MV-4-11 (cell line): ENCODE measurements around the gene MRPL41.
"Not testable (repeated sequence)": the region's sequence is repeated elsewhere in the genome, so short reads cannot be mapped to it uniquely, and the experiment has no call there.

Source experiments
- DNase-seq: peaks from one replicate; lab custom pipeline; 2025; lab: John Stamatoyannopoulos, UW

Gene MRPL41

GRCh38 chr9:137582286-137582860, 30.7 kb downstream of the MRPL41 start:
- DNase-seq = no peak

GRCh38 chr9:137583347-137583746, 31.7 kb downstream of the MRPL41 start:
- no peak for DNase-seq

- DNase-seq = no peak
Observed at GRCh38 chr9:137583957-137584356, 32.3 kb downstream of the MRPL41 start.

GRCh38 chr9:137586854-137587253, 35.2 kb downstream of the MRPL41 start:
- DNase-seq = no peak

GRCh38 chr9:137588311-137588710, 36.6 kb downstream of the MRPL41 start:
- DNase-seq = no peak

- DNase-seq = no peak
Observed at GRCh38 chr9:137588891-137589290, 37.2 kb downstream of the MRPL41 start.

GRCh38 chr9:137589441-137590122, 37.9 kb downstream of the MRPL41 start:
- DNase-seq = no peak

GRCh38 chr9:137590123-137590468, 38.4 kb downstream of the MRPL41 start:
- DNase-seq = no peak

- DNase-seq = peak; percentile 70
Observed at GRCh38 chr9:137590469-137591383, 39.0 kb downstream of the MRPL41 start, which contains the start of gene ZMYND19. Gene ZMYND19, minus strand, starts transcription at chr9:137590512. Its CDS starts 249 bp downstream, at chr9:137590263.

- peak; percentile 10 for DNase-seq
Observed at GRCh38 chr9:137592767-137593166, 41.1 kb downstream of the MRPL41 start.

GRCh38 chr9:137593176-137593575, 41.5 kb downstream of the MRPL41 start:
- no peak for DNase-seq

- DNase-seq = not testable (repeated sequence)
Observed at GRCh38 chr9:137596577-137596976, 44.9 kb downstream of the MRPL41 start.

GRCh38 chr9:137598943-137599342, 47.3 kb downstream of the MRPL41 start:
- DNase-seq = no peak
